Neural crest cell (in vitro differentiated cells): ENCODE results near the gene OXSR1. TPM values are rescaled to one million over a fixed set of nuclear protein-coding genes. Genes with fewer than 3 reads are reported as not detected.
A peak's percentile ranks its signal among the peaks of the same experiment; 100 is the strongest.

ENCODE experiments used
- DNase-seq: peaks from one replicate; pipeline ENCODE4 v3.0.0; 2021; ENCODE audit warnings: low read depth, mixed read lengths, low spot score
- H3K27ac Mint-ChIP-seq: one replicate; pipeline ENCODE4 v1.8.0; 2021; ENCODE audit warnings: mild to moderate bottlenecking, mixed read lengths; ENCODE audit not compliant: unreplicated experiment
- H3K27me3 Mint-ChIP-seq: 2 replicates; pipeline ENCODE4 v1.8.0; 2021; ENCODE audit warnings: low read depth, mild to moderate bottlenecking, mixed read lengths
- H3K36me3 Mint-ChIP-seq: 2 replicates; pipeline ENCODE4 v1.8.0; 2021; ENCODE audit warnings: low read depth, mild to moderate bottlenecking, mixed read lengths
- H3K4me1 Mint-ChIP-seq: 2 replicates; pipeline ENCODE4 v1.8.0; 2021; ENCODE audit warnings: mixed read lengths
- H3K4me3 Mint-ChIP-seq: one replicate; pipeline ENCODE4 v1.8.0; 2021; ENCODE audit warnings: mild to moderate bottlenecking, mixed read lengths
- H3K9me3 Mint-ChIP-seq: 2 replicates; pipeline ENCODE4 v1.8.0; 2021; ENCODE audit warnings: mixed read lengths
- total RNA-seq: library from RNA; stranded (reverse); gene quantifications from 2 replicates; pipeline ENCODE4 v1.2.1, GENCODE V29; 2021
- TF ChIP-seq, protein P1 (sequence below): fragments of 200-600 bp; sonication (generic); conservative IDR thresholded peaks from 2 replicates; pipeline ENCODE4 v1.5.0; 2021; ENCODE audit warnings: antibody characterized with exemption, mild to moderate bottlenecking

OXSR1 gene
- total RNA-seq, 1 donor from 2014 or later = 48.4 TPM

DNA sequence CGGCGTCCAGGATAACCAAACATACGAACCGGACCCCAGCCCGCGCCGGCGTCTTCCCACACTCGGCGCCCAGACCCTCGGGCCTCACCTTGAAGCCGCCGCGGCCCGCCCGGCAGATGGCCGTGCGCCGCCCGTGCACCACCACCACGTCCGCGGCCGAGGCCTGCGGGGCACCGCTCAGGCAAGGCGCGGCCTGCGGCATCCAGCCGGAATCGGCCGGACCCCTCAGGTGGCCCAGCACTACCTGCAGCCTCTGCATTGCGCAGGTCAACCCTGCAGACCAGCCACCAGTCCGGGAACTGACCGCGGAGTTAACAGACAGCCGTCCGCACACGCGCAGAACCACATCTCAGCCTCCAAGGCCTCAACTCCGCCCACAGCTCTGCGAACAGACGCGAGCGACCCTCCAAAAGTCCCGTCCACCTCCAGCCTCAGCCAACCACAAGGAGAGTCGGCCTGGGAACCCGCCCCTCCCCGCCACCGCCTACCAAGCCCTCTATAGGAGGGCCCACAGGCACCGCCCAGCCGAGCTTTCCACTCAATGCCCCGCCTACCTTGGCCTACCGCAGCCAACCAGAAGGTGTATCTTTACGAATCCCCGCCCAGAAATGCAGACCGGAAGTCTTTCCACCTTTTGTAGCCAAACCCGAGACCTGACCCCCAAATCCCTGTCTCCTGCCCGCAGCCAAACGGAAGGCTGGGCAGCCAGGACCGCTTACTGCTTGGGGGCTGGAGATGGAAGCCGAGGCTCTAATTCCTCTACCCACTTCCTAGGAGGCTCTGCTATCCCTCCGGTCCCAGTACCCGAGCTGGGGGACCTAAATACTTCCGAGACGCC is 28.3 kb upstream of the OXSR1 start, which contains the start of gene ACAA1:
ACAA1 (minus strand) TSS at position 351 of the 838 bp plus-strand sequence; CDS start at position 259, 92 bp downstream.
- peak; percentile 94 for DNase-seq
- Mint-ChIP-seq H3K36me3 (peaks cover 5% of the 10 kb centered on the region), H3K4me1 (peaks cover 49% of the 10 kb centered on the region), H3K27me3 (no peaks in the 10 kb centered on the region), H3K9me3 (no peaks in the 10 kb centered on the region), H3K27ac (peak within 1 kb of the TSS; percentile 92), H3K4me3 (peak within 1 kb of the TSS; percentile 97)
- TF ChIP-seq, protein P1, sequence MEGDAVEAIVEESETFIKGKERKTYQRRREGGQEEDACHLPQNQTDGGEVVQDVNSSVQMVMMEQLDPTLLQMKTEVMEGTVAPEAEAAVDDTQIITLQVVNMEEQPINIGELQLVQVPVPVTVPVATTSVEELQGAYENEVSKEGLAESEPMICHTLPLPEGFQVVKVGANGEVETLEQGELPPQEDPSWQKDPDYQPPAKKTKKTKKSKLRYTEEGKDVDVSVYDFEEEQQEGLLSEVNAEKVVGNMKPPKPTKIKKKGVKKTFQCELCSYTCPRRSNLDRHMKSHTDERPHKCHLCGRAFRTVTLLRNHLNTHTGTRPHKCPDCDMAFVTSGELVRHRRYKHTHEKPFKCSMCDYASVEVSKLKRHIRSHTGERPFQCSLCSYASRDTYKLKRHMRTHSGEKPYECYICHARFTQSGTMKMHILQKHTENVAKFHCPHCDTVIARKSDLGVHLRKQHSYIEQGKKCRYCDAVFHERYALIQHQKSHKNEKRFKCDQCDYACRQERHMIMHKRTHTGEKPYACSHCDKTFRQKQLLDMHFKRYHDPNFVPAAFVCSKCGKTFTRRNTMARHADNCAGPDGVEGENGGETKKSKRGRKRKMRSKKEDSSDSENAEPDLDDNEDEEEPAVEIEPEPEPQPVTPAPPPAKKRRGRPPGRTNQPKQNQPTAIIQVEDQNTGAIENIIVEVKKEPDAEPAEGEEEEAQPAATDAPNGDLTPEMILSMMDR = no peak

DNA sequence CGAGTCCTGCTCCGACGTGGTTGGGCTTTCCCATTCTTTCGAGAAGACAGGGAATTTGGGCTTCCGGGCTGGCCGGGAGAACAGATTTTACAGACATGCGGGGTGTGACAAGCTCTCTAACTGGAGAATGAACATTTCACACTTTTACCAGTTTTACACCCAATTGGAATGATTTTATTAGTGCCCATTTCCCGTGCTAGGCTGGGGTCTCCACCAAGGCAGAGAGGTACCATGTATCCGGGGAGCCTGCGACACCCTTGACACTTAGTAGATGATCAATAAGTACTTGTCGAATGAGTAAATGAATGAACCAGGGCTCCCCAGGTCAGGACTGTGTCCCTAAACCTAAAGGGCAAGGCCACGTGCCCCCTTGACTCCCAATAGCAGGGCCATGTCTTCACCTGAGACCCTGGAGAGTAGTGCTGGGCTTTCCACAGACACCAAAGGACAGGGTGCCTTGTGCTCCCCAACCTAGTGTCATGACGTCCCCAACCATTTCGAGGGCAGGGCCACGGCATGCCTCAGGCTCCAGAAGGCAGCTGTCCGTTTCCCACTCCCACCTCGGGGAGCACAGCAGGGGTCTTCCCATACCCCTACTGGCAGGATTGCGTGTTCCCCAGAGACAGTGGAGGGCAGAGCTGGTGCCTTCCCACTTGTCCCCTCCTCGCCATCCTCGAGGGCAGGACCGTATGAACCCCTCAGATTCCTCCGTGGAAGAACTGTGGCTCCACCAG is 27.6 kb upstream of the OXSR1 start:
- peaks cover 5% of the 10 kb centered on the region for H3K36me3 Mint-ChIP-seq

DNA sequence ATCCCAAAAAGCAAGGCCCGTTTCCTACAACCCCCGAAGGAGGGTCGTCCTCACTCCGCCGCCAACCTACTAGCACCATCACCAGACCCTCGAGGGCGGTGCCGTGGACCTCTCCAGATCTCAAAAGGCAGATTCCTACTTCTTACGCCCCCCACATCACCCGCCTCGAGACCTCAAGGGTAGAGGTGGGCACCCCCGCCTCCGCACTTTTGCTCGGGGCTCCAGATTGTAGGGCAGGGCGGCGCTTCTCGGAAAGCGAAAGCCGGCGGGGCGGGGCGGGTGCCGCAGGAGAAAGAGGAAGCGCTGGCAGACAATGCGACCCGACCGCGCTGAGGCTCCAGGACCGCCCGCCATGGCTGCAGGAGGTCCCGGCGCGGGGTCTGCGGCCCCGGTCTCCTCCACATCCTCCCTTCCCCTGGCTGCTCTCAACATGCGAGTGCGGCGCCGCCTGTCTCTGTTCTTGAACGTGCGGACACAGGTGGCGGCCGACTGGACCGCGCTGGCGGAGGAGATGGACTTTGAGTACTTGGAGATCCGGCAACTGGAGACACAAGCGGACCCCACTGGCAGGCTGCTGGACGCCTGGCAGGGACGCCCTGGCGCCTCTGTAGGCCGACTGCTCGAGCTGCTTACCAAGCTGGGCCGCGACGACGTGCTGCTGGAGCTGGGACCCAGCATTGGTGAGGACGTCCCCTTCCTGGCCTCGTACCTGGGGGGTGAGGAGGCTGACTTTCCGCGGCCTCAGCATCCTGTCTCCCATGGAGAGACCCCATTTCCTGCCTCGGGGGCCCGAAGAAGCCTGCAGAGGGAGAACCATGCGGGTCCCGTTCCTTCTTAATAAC is 26.8 kb upstream of the OXSR1 start, which contains the start of gene MYD88:
MYD88 (plus strand) TSS at position 313 of the 842 bp plus-strand sequence; CDS start at position 353, 40 bp downstream.
- Mint-ChIP-seq H3K4me3 (peak within 1 kb of the TSS; percentile 97), H3K36me3 (peaks cover 5% of the 10 kb centered on the region), H3K4me1 (peaks cover 49% of the 10 kb centered on the region), H3K27me3 (no peaks in the 10 kb centered on the region), H3K9me3 (no peaks in the 10 kb centered on the region), H3K27ac (peak within 1 kb of the TSS; percentile 92)
- peak; percentile 63 for DNase-seq
- TF ChIP-seq, protein P1 = no peak

More for the DNA sequence above, 27.6 kb upstream of the OXSR1 start:
- Mint-ChIP-seq H3K27ac (peak overlapping the region; percentile 92), H3K9me3 (no peaks in the 10 kb centered on the region), H3K27me3 (no peaks in the 10 kb centered on the region), H3K4me3 (peak overlapping the region; percentile 97), H3K4me1 (peaks cover 49% of the 10 kb centered on the region)
- TF ChIP-seq, protein P1 = peak; percentile 38
- DNase-seq = peak; percentile 12

DNA sequence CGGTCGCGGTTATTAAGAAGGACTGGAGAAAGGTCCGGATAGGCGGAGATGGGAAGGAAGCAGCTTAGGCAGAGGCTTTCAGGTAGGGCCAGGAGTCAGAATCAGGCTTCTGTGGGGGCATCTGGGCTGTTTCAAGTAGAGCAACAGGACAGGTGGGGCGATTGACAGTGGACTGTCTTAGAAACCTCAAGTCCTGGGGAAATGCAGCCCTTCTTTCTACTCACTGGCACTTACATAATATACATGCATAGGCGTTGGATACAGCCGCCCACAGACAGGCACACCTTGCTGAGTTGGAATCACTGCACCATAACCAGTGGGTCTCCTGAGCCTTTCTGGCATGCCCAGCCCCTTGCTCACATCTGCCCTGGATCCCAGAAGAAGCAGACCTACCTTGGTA is 26.1 kb upstream of the OXSR1 start:
- peak overlapping the region; percentile 97 for H3K4me3 Mint-ChIP-seq
- H3K9me3 Mint-ChIP-seq = no peaks in the 10 kb centered on the region
- H3K4me1 Mint-ChIP-seq = peaks cover 49% of the 10 kb centered on the region
- H3K27me3 Mint-ChIP-seq = no peaks in the 10 kb centered on the region
- H3K27ac Mint-ChIP-seq = peak overlapping the region; percentile 12
- TF ChIP-seq, protein P1 = no peak
- H3K36me3 Mint-ChIP-seq = peaks cover 5% of the 10 kb centered on the region
- no peak for DNase-seq

- TF ChIP-seq, protein P1 = no peak
- peak overlapping the region; percentile 97 for H3K4me3 Mint-ChIP-seq
- H3K4me1 Mint-ChIP-seq = peaks cover 49% of the 10 kb centered on the region
- DNase-seq = no peak
- H3K27ac Mint-ChIP-seq = no peak overlapping the region
- H3K36me3 Mint-ChIP-seq = peaks cover 5% of the 10 kb centered on the region
- H3K27me3 Mint-ChIP-seq = no peaks in the 10 kb centered on the region
- no peaks in the 10 kb centered on the region for H3K9me3 Mint-ChIP-seq
Measured at GRCh38 chr3:38139652-38140051, 25.7 kb upstream of the OXSR1 start.
